H9 (cell line): ENCODE measurements around the gene ELAC1. TPM values are rescaled to one million over a fixed set of nuclear protein-coding genes. Genes with fewer than 3 reads are reported as not detected.

ENCODE experiments used
- DNase-seq: peaks from one replicate; pipeline ENCODE4 v3.0.0-alpha.2; 2017
- H2AFZ ChIP-seq: one replicate; pipeline ENCODE4 v1.6.1; 2013; ENCODE audit warnings: mild to moderate bottlenecking, low read length, control low read depth, moderate library complexity
- H2AK5ac ChIP-seq: 2 replicates; pipeline ENCODE4 v1.6.1; 2013; ENCODE audit warnings: low read length, control low read depth, mixed read lengths; ENCODE audit not compliant: insufficient read length
- H2BK120ac ChIP-seq: one replicate; pipeline ENCODE4 v1.6.1; 2013; ENCODE audit warnings: low read depth, mild to moderate bottlenecking, low read length, control low read depth, inconsistent platforms; ENCODE audit not compliant: poor library complexity, severe bottlenecking
- H2BK12ac ChIP-seq: 2 replicates; pipeline ENCODE4 v1.6.1; 2013; ENCODE audit warnings: low read length, control low read depth, mixed read lengths, low read depth; ENCODE audit not compliant: insufficient read length
- H2BK15ac ChIP-seq: 2 replicates; pipeline ENCODE4 v1.6.1; 2013; ENCODE audit warnings: low read depth, low read length, control low read depth
- H2BK20ac ChIP-seq: one replicate; pipeline ENCODE4 v1.6.1; 2013; ENCODE audit warnings: low read depth, mild to moderate bottlenecking, low read length, control low read depth, inconsistent platforms; ENCODE audit not compliant: poor library complexity, severe bottlenecking
- H2BK5ac ChIP-seq: 2 replicates; pipeline ENCODE4 v1.6.1; 2013; ENCODE audit warnings: low read length, control low read depth, mixed read lengths; ENCODE audit not compliant: insufficient read length
- H3K14ac ChIP-seq: 2 replicates; pipeline ENCODE4 v1.6.1; 2013; ENCODE audit warnings: low read length, control low read depth; ENCODE audit not compliant: insufficient read depth
- H3K18ac ChIP-seq: 2 replicates; pipeline ENCODE4 v1.6.1; 2013; ENCODE audit warnings: low read depth, mild to moderate bottlenecking, mixed read lengths, low read length, control low read depth; ENCODE audit not compliant: insufficient read length
- H3K23ac ChIP-seq: 2 replicates; pipeline ENCODE4 v1.6.1; 2013; ENCODE audit warnings: low read length, control low read depth, mixed read lengths, low read depth; ENCODE audit not compliant: insufficient read length
- H3K23me2 ChIP-seq: 2 replicates; pipeline ENCODE4 v1.6.1; 2013; ENCODE audit warnings: low read depth, mild to moderate bottlenecking, mixed read lengths, low read length, control low read depth; ENCODE audit not compliant: insufficient read length, poor library complexity, severe bottlenecking
- H3K27ac ChIP-seq: 2 replicates; pipeline ENCODE4 v1.5.1; 2013; ENCODE audit warnings: low read length, control low read depth, mixed read lengths, low read depth; ENCODE audit not compliant: insufficient read length
- H3K27me3 ChIP-seq: 2 replicates; pipeline ENCODE4 v1.6.1; 2013; ENCODE audit warnings: low read length, control low read depth, inconsistent platforms; ENCODE audit not compliant: insufficient read depth
- H3K4ac ChIP-seq: 2 replicates; pipeline ENCODE4 v1.6.1; 2013; ENCODE audit warnings: low read depth, mild to moderate bottlenecking, control low read depth, inconsistent platforms, low read length, moderate library complexity
- H3K4me1 ChIP-seq: 2 replicates; pipeline ENCODE4 v1.6.1; 2013; ENCODE audit warnings: low read length, control low read depth, inconsistent platforms; ENCODE audit not compliant: insufficient read depth
- H3K4me2 ChIP-seq: 2 replicates; pipeline ENCODE4 v1.6.1; 2013; ENCODE audit warnings: low read length, control low read depth, mixed read lengths; ENCODE audit not compliant: insufficient read length, insufficient read depth
- H3K56ac ChIP-seq: 2 replicates; pipeline ENCODE4 v1.6.1; 2013; ENCODE audit warnings: low read depth, mild to moderate bottlenecking, mixed read lengths, low read length, control low read depth; ENCODE audit not compliant: insufficient read length
- H3K79me1 ChIP-seq: 2 replicates; pipeline ENCODE4 v1.6.1; 2013; ENCODE audit warnings: low read depth, mild to moderate bottlenecking, moderate library complexity, low read length, control low read depth, inconsistent platforms; ENCODE audit not compliant: insufficient read depth, poor library complexity, severe bottlenecking
- H3K79me2 ChIP-seq: 2 replicates; pipeline ENCODE4 v1.6.1; 2013; ENCODE audit warnings: low read length, control low read depth, inconsistent platforms; ENCODE audit not compliant: insufficient read depth
- H3K9ac ChIP-seq: 2 replicates; pipeline ENCODE4 v1.6.1; 2013; ENCODE audit warnings: low read length, control low read depth, mixed read lengths; ENCODE audit not compliant: insufficient read length; ENCODE audit errors: extremely low read depth
- H3K9me3 ChIP-seq: one replicate; pipeline ENCODE4 v1.6.1; 2013; ENCODE audit warnings: low read depth, low read length, inconsistent platforms; ENCODE audit not compliant: control insufficient read depth
- H3T11ph ChIP-seq: one replicate; pipeline ENCODE4 v1.6.1; 2013; ENCODE audit warnings: mild to moderate bottlenecking, low read length, control low read depth, inconsistent platforms
- H4K20me1 ChIP-seq: one replicate; pipeline ENCODE4 v1.6.1; 2013; ENCODE audit not compliant: control insufficient read depth, insufficient read length, insufficient read depth
- H4K5ac ChIP-seq: 2 replicates; pipeline ENCODE4 v1.6.1; 2013; ENCODE audit warnings: low read depth, mild to moderate bottlenecking, mixed read lengths, low read length, control low read depth; ENCODE audit not compliant: insufficient read length
- H4K8ac ChIP-seq: replicated peaks from 2 replicates; pipeline ENCODE4 v1.6.1; 2013; ENCODE audit warnings: low read length, control low read depth, mixed read lengths, low read depth; ENCODE audit not compliant: insufficient read length
- H4K91ac ChIP-seq: 2 replicates; pipeline ENCODE4 v1.6.1; 2013; ENCODE audit warnings: low read depth, mild to moderate bottlenecking, moderate library complexity, mixed read lengths, low read length, control low read depth; ENCODE audit not compliant: insufficient read length
- H3K27ac Mint-ChIP-seq, 3 experiments: 2 replicates in 2 of 3; 3 replicates in 1 of 3; pipeline ENCODE4 v1.8.0; 2020 to 2021; ENCODE audit warnings: mixed read lengths in 3 of 3, mild to moderate bottlenecking in 1 of 3, moderate library complexity in 1 of 3
- H3K27me3 Mint-ChIP-seq: 2 replicates; pipeline ENCODE4 v1.8.0; 2021; ENCODE audit warnings: low read depth, mild to moderate bottlenecking, moderate library complexity, mixed read lengths
- H3K36me3 Mint-ChIP-seq, 3 experiments: 2 replicates in 2 of 3; 3 replicates in 1 of 3; pipeline ENCODE4 v1.8.0; 2020 to 2021; ENCODE audit warnings: low read depth in 3 of 3, mixed read lengths in 3 of 3; ENCODE audit not compliant: insufficient read depth in 1 of 3
- H3K4me1 Mint-ChIP-seq, 2 experiments: 2 replicates each; pipeline ENCODE4 v1.8.0; 2020; ENCODE audit warnings: mixed read lengths in 2 of 2
- H3K4me3 Mint-ChIP-seq, 2 experiments: 2 replicates in 1 of 2; 3 replicates in 1 of 2; pipeline ENCODE4 v1.8.0; 2020 to 2021; ENCODE audit warnings: mild to moderate bottlenecking in 2 of 2, mixed read lengths in 2 of 2, moderate library complexity in 1 of 2
- H3K9me3 Mint-ChIP-seq, 2 experiments: 2 replicates in 1 of 2; 3 replicates in 1 of 2; pipeline ENCODE4 v1.8.0; 2020; ENCODE audit warnings: mild to moderate bottlenecking in 2 of 2, mixed read lengths in 2 of 2, moderate library complexity in 1 of 2
- CTCF ChIP-seq: fragments of 200-600 bp; sonication (generic); conservative IDR thresholded peaks from 3 replicates; pipeline ENCODE4 v1.8.0; 2021; ENCODE audit warnings: antibody characterized with exemption, mild to moderate bottlenecking
- WGBS: extraction: QIAGEN DNeasy Blood & Tissue Kit; methylation state at CpG from one replicate; pipeline ENCODE4 v1.1.7; 2013; ENCODE audit warnings: missing lambda C conversion rate, low lambda C conversion rate, mixed read lengths; ENCODE audit not compliant: insufficient read length; ENCODE audit errors: extremely low coverage; 5-methylcytosine and 5-hydroxymethylcytosine counted together
- total RNA-seq: library from RNA; stranded (reverse); gene quantifications from 2 replicates; pipeline ENCODE4 v1.2.1, GENCODE V29; 2021

The ELAC1 gene
- total RNA-seq, 1 experiment from 2014 or later = 5.7 TPM

DNA sequence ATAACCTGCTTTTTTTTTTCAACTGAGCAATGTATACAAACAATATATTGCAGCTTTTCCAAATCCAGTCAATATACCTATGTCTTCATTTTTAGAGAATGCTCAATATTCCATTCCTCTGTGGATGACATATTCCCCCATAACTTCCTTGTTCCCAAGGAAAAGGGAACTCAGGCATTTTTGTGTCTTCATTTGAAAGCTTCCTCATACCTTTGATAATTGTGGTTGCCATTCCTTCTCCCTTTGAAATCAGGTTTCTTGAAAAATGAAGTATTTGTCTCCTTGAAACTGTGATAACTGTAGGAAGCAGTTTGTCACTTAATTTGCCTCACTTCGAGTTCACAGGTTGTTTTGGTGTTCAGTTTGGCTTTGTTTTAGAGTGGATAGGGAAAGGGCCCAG is 13.5 kb downstream of the ELAC1 start:
- Histone ChIP-seq H4K5ac (no peak overlapping the region), H3K4me1 (no peaks in the 10 kb centered on the region), H2BK12ac (no peak overlapping the region), H3K79me2 (no peaks in the 10 kb centered on the region), H4K91ac (no peak overlapping the region), H3K18ac (no peak overlapping the region), H3K14ac (no peak overlapping the region), H3K27ac (no peak overlapping the region), H2AK5ac (no peak overlapping the region), H3K9me3 (peaks cover 7% of the 10 kb centered on the region), H3K4me2 (no peak overlapping the region), H3T11ph (no peak overlapping the region), H4K8ac (no peak overlapping the region), H2AFZ (no peak overlapping the region), H2BK15ac (no peak overlapping the region), H3K79me1 (no peaks in the 10 kb centered on the region), H3K23ac (no peak overlapping the region), H4K20me1 (no peaks in the 10 kb centered on the region), H2BK120ac (no peak overlapping the region), H3K4ac (no peak overlapping the region), H2BK5ac (no peak overlapping the region), H3K27me3 (no peaks in the 10 kb centered on the region), H3K23me2 (no peaks in the 10 kb centered on the region), H3K9ac (no peak overlapping the region), H3K56ac (no peak overlapping the region), H2BK20ac (no peak overlapping the region)
- H3K27ac Mint-ChIP-seq = no peak overlapping the region
- H3K36me3 Mint-ChIP-seq = peaks cover 30 to 35% (median 30%) of the 10 kb centered on the region in 3 experiments
- H3K4me1 Mint-ChIP-seq = peaks cover 6 to 7% of the 10 kb centered on the region in 2 experiments; a peak in 3 of 4 replicates
- peaks cover 17% of the 10 kb centered on the region in 2 experiments for H3K9me3 Mint-ChIP-seq
- H3K27me3 Mint-ChIP-seq = no peaks in the 10 kb centered on the region
- no CpG with 5 or more reads among the region's 1 CpG for WGBS
- DNase-seq = no peak
- no peak for TF ChIP-seq CTCF
- no peak overlapping the region for H3K4me3 Mint-ChIP-seq
